Stimulated activated CD4-positive, alpha-beta T cell treated with anti-CD3 and anti-CD28 coated beads, Interleukin-12 subunit alpha, Interleukin-12 subunit beta, amount 100 ng/mL, for 4 hours (primary cell): ENCODE measurements around the gene FTL.
A peak's percentile ranks its signal among the peaks of the same experiment; 100 is the strongest.
"Not testable (repeated sequence)": the region's sequence is repeated elsewhere in the genome, so short reads cannot be mapped to it uniquely, and the experiment has no call there.

Experiments
- DNase-seq: peaks from one replicate; pipeline ENCODE4 v3.0.0-alpha.2; 2020

The FTL gene

DNA sequence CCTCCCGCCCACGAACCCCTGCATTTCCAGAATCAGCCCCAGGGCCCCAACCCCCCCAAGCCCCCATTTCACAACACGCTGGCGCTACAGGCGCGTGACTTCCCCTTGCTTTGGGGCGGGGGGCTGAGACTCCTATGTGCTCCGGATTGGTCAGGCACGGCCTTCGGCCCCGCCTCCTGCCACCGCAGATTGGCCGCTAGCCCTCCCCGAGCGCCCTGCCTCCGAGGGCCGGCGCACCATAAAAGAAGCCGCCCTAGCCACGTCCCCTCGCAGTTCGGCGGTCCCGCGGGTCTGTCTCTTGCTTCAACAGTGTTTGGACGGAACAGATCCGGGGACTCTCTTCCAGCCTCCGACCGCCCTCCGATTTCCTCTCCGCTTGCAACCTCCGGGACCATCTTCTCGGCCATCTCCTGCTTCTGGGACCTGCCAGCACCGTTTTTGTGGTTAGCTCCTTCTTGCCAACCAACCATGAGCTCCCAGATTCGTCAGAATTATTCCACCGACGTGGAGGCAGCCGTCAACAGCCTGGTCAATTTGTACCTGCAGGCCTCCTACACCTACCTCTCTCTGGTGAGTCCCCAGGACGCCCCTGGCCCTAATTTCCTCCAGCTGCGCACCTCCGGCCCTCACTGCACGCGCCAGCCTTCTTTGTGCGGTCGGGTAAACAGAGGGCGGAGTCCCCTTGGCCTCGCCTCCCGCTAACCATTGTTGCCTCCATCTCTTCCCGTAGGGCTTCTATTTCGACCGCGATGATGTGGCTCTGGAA, at the start of gene FTL:
TSS of gene FTL (plus strand) at position 270 of the 766 bp plus-strand sequence. CDS start at position 469, 199 bp downstream.
- DNase-seq, result peak; percentile 90

DNA sequence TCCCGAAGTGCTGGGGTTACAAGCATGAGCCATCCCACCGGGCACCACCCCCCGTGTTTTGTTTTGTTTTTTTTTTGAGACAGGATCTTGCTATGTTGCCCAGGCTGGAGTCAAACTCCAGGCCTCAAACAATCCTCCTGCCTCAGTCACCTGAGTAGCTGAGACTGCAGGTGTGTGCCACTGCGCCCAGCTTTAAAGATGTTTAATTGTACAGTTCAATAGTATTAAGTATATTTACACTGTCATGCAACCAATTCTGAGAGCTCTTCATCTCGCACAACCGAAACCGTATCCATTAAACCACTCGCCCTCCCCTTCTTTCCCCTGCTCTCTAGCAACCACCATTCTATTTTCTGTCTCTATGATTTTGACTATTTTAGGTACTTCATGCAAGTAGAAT, 49.4 kb upstream of the FTL start:
- no peak for DNase-seq

DNA sequence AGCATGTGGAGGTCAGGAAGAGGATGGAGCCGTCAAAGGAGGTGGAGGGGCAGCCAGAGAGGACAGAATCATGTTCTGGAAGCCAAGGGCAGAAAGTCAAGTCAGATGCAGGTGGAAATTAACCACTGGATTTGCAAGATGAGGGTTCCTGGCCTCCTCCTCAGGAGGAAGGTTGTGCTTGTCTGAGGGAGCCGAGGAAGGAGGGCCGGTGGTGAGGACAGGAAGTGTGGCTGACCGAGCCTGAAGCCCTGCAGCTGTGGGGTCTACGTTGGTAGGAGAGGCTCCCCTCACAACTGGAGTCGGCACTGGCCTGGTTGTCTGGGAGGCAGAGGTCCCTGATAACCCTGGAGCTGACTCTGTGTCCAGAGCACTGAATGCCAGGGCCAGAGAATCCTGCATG, 47.0 kb upstream of the FTL start:
- no peak for DNase-seq

- no peak for DNase-seq
Measured at GRCh38 chr19:48918801-48919247, 46.3 kb upstream of the FTL start.

DNA sequence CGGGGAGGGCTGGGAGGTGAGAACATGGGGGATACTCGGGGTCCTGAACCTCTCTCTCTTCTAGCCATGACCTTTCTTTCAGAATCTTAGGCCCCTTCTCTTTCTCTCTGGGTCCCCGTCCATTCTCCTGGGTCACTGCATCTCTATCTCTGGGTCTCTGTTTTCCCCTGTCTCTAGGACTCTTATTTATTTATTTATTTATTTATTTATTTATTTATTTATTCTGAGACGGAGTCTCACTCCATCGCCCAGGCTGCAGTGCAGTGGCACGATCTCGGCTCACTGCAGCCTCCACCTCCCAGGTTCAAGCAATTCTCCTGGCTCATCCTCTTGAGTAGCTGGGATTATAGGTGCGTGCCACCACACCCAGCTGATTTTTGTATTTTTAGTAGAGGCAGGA, 45.8 kb upstream of the FTL start:
- not testable (repeated sequence) for DNase-seq

DNA sequence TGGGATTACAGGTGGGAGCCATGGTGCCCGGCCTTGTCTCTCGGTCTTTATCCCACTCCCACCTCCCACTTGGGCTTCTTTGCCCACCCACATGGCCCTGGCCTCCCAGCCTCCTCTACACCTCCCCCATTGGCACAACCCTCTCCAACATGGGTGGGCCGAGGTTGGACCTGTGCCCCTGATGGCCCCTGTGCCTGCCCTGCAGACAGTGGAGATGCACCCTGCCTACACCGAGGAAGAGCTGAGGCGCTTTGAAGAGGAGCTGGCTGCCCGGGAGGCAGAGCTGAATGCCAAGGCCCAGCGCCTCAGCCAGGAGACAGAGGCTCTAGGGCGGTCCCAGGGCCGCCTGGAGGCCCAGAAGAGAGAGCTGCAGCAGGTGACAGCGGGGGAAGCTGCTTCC, 44.2 kb upstream of the FTL start:
- DNase-seq, result no peak

DNA sequence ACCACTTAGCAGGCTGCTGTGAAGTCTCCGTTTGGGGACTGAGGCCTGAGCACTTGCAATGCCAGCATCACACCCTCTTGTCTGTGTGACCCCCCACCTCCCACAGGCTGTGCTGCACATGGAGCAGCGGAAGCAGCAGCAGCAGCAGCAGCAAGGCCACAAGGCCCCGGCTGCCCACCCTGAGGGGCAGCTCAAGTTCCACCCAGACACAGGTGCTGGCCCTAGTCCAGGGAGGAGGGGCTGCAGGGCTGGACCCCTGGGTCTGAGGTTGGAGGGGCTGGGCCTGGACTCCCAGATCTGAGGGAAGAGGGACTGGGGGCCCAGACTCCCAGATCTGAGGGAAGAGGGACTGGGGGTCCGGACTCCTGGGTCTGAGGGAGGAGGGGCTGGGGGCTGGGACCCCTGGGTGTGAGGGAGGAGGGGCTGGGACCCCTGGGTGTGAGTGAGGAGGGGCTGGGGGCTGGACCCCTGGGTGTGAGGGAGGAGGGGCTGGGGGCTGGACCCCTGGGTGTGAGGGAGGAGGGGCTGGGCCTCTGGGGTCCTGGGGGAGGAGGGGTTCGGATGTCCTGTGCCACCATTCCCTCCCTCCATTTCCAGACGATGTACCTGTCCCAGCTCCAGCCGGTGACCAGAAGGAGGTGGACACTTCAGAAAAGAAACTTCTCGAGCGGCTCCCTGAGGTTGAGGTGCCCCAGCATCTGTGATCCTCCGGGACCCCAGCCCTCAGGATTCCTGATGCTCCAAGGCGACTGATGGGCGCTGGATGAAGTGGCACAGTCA, 43.2 kb upstream of the FTL start:
- no peak for DNase-seq

GRCh38 chr19:48922548-48923490, 42.3 kb upstream of the FTL start:
- DNase-seq, result no peak

DNA sequence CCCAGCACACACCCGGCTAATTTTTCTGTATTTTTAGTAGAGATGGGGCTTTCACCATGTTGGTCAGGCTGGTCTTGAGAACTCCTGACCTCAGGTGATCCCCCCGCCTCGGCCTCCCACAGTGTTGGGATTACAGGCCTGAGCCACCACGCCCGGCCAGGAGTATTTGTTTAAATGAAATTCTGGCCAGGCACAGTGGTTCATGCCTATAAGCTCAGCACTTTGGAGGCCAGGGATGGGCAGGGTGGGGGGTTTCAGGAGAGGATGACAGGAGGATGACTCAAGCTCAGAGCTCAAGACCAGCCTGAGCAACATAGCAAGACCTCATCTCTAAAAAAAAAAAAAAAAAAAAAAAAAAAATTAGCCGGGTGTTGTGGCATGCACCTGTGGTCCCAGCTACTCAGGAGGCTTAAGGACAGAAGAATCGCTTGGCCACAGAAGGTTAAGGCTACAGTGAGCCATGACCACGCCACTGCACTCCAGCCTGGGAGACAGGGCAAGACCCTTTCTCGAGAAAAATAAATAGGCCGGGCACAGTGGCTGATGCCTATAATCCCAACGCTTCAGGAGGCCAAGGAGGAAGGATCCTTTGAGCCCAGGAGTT, 39.8 kb upstream of the FTL start:
- DNase-seq, result no peak

- not testable (repeated sequence) for DNase-seq
Measured at GRCh38 chr19:48925890-48926289, 39.2 kb upstream of the FTL start.

- DNase-seq, result peak; percentile 16
Measured at GRCh38 chr19:48926909-48927308, 38.2 kb upstream of the FTL start.

GRCh38 chr19:48927692-48928091, 37.4 kb upstream of the FTL start:
- not testable (repeated sequence) for DNase-seq

DNA sequence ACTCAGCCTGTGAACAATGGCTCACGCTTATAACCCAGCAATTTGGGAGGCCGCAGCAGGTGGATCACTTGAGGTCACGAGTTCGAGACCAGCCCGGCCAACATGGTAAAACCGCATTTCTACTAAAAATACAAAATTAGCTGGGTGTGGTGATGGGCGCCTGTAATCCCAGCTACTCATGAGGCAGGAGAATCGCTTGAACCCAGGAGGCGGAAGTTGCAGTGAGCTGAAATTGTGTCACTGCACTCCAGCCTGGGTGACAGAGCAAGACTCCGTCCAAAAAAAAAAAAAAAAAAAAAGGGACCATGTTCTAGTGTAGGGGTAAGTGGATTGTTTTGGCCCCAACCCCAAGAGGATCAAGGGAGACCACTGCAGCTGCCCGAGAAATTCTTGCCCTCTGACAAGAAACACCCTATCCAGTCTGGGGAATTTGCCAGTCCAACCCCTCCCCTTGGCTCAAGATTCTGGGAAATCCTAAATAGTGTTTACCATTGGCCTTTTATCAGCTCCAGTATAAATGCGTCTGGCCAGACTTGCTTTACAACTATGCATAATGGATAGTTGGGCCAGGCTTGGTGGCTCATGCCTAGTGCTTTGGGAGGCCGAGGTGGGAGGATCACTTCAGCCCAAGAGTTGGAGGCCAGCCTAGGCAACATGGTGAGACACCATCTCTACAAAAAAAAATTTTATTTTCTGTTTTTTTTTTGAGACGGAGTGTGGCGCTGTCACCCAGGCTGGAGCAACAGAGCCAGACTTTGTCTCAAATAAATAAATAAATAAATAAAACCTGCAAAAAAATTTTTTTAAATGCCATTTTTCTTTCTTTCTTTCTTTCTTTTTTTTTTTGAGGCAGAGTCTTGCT, 36.7 kb upstream of the FTL start:
- DNase-seq, result no peak

DNA sequence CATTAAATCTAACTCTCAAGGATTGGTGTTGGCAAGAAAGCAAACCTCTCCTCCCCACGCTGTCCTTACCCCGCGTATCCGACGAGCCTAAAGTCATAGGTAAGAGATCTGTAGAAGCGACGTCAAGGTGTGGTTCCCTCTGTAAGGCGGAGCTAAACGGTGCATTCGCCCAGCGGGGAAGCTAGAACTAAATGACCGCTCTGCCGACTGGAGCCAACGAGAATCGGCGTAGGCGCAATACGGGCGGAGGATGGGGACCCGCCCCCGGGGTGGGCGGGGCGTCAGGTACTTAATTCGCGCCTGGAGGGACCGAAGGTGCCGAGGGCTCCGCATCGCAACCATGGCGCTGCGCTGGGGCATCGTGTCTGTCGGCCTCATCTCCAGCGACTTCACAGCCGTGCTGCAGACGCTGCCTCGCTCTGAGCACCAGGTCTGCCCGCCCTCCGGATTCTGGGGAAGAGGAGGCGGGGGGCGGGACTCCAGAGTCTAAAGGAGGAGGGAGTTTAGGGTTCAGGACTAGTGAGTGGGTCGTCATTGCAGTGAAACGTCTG, 31.7 kb upstream of the FTL start, which contains the start of gene DHDH:
TSS of gene DHDH (plus strand) at position 318 of the 551 bp plus-strand sequence. CDS start at position 341, 23 bp downstream.
- DNase-seq, result peak; percentile 61

GRCh38 chr19:48934837-48935236, 30.3 kb upstream of the FTL start:
- DNase-seq, result no peak

DNA sequence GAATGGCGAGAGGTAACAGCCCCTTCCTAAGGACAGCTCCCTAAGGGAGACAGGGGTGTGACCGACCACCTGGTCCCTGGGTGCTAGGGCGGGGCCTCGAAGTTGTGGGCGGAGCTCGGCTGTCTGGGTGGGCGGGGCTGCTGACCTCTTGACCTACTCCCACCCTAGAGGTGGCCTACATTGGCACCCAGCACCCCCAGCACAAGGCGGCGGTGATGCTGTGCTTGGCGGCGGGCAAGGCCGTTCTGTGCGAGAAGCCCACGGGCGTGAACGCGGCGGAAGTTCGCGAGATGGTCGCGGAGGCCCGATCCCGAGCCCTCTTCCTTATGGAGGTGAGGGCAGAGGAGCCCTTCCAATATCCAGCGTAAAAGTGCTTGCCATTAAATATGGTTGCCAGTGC, 29.2 kb upstream of the FTL start:
- DNase-seq, result no peak

- DNase-seq, result no peak
Measured at GRCh38 chr19:48938256-48938655, 26.9 kb upstream of the FTL start.

DNA sequence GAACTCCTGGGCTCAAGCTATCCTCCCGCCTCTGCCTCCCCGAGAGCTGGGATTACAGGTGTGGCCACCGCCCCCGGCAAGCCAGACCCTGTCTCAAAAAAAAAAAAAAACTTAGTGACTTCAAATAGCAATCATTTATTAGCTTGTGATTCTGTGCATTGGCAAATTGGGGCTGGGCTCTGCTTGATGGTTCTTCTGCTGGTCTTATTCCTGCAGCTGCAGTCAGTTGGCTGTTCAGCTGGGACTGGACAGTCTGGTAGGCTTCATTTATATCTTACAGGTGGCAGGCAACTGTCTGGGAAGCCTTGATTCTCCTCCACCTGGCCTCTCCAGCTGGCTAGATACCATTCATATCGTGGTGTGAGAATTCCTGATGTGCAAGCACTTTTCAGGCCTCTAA, 24.2 kb upstream of the FTL start:
- DNase-seq, result no peak

DNA sequence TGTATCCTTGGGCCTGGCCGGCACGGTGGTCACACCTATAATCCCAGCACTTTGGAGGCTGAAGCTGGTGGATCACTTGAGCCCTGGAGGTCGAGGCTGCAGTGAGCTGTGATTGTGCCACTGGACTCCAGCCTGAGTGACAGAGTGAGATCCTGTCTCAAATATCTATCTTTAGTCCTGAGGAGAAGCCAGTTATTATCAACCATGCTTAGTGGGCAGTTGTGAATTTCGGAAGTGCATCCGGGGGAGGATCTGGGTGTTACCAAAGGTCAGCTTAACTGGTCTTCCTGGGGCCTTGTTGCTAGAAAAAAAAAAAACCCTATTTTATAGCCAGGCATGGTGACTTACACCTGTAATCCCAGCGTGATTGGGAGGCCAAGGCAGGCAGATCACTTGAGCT, 22.0 kb upstream of the FTL start:
- DNase-seq, result no peak

DNA sequence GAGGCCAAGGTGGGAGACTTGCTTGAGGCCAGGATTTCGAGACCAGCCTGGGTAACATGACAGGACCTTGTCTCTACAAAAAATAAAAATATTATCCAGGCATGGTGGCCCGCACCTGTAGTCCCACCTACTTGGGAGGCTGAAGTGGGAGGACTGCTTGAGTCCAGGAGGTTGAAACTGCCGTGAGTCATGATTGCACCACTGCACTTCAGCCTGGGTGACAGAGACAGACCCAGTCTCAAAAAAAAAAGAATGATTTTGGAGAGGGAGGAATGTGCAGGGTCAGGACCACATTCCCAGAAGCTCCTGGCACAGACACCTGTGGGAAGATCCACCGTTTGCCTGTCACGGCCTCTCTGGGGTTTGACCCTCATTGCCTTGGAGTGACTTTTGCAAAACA, 19.7 kb upstream of the FTL start:
- no peak for DNase-seq

GRCh38 chr19:48945817-48946216, 19.3 kb upstream of the FTL start:
- DNase-seq, result no peak
